KBM-7 (cell line): ENCODE measurements around the gene MCCD1.
A peak's percentile ranks its signal among the peaks of the same experiment; 100 is the strongest.
"Not testable (repeated sequence)": the region's sequence is repeated elsewhere in the genome, so short reads cannot be mapped to it uniquely, and the experiment has no call there.

Source experiments
- DNase-seq: peaks from one replicate; pipeline ENCODE4 v3.0.0-alpha.2; 2015
- in situ Hi-C: fragments of 300-500 bp; cut with MboI; formaldehyde crosslinking; loops from 2 replicates; pipeline ENCODE4 v1.14.3; 2020; ENCODE audit warnings: low sequenced_read_pairs, low pct_unique_long_range_greater_than_20kb, mixed read lengths

MCCD1 gene

GRCh38 chr6:31502586-31502985 is 26.2 kb upstream of the MCCD1 start:
- in situ Hi-C loops, result no loop called here
- no peak for DNase-seq

- DNase-seq, in situ Hi-C loops: not testable (repeated sequence)
Measured at GRCh38 chr6:31509036-31509435, 19.7 kb upstream of the MCCD1 start.

- in situ Hi-C loops, result no loop called here
- no peak for DNase-seq
Measured at GRCh38 chr6:31510007-31510406, 18.8 kb upstream of the MCCD1 start.

- in situ Hi-C loops, result no loop called here
- DNase-seq, result no peak
Measured at GRCh38 chr6:31513456-31514165, 15.2 kb upstream of the MCCD1 start.

GRCh38 chr6:31521835-31522234 is 6.9 kb upstream of the MCCD1 start:
- DNase-seq, result no peak
- in situ Hi-C loops, result no loop called here

GRCh38 chr6:31525553-31525931 is 3.2 kb upstream of the MCCD1 start:
- no peak for DNase-seq
- in situ Hi-C loops, result no loop called here

- in situ Hi-C loops, result no loop called here
- DNase-seq, result no peak
Measured at GRCh38 chr6:31525932-31526591, 2.7 kb upstream of the MCCD1 start.

- in situ Hi-C loops, result no loop called here
- DNase-seq, result peak; percentile 27
Measured at GRCh38 chr6:31528307-31528777, 420 bp upstream of the MCCD1 start.

- in situ Hi-C loops, result no loop called here
- DNase-seq, result no peak
Measured at GRCh38 chr6:31529329-31530150, 778 bp downstream of the MCCD1 start.

- in situ Hi-C loops, result no loop called here
- DNase-seq, result no peak
Measured at GRCh38 chr6:31530659-31531058, 1.9 kb downstream of the MCCD1 start.

- DNase-seq, result no peak
- in situ Hi-C loops, result no loop called here
Measured at GRCh38 chr6:31531162-31531561, 2.4 kb downstream of the MCCD1 start.

- DNase-seq, result no peak
Measured at GRCh38 chr6:31531771-31532643, 3.2 kb downstream of the MCCD1 start.

GRCh38 chr6:31532644-31533454 is 4.1 kb downstream of the MCCD1 start:
- in situ Hi-C loops, result no loop called here
- DNase-seq, result no peak

More at GRCh38 chr6:31531771-31532643, 3.2 kb downstream of the MCCD1 start:
- in situ Hi-C loops, result no loop called here

GRCh38 chr6:31533455-31533841 is 4.7 kb downstream of the MCCD1 start:
- DNase-seq, result no peak
- in situ Hi-C loops, result no loop called here

GRCh38 chr6:31534011-31534410 is 5.2 kb downstream of the MCCD1 start:
- in situ Hi-C loops, result no loop called here
- no peak for DNase-seq

GRCh38 chr6:31534521-31535040 is 5.8 kb downstream of the MCCD1 start:
- in situ Hi-C loops, result no loop called here
- no peak for DNase-seq

- no peak for DNase-seq
- in situ Hi-C loops, result no loop called here
Measured at GRCh38 chr6:31535538-31536324, 7.0 kb downstream of the MCCD1 start.
